Measurements from ENCODE around the gene RASSF9. TPM values are rescaled to one million over a fixed set of nuclear protein-coding genes. Genes with fewer than 3 reads are reported as not detected.

The RASSF9 gene
- total RNA-seq, 1 donor from 2014 or later = 2.5 TPM

DNA sequence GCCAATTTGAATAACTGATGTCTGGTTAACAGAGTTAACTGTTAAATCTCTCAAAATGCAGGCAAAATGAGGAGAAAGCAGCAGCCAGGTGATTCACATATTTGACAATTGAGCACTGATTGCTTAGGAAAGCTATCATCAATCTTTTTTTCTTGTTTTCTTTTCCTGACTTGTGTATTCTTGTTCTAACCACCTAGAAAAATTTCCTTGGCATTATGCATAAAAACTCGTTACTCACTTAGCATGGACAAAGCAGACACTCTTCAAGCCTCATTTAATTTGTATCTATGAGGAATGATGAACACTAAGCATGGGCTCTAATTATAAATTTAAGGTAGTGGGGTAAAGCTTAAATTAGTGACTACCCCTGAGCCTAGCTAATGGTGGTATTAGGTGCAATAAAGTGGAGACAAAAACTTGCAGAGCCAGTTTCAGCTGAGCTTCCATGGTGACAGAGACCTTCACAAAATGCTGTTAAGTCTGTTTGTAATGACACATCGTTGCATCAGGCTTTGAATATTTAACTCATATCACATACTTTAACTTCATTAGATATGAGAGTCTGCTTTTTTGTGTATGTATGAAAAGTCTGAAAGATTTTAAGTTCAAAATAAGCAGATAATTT lies 52.0 kb downstream of the RASSF9 start:
- TF ChIP-seq, protein P1, sequence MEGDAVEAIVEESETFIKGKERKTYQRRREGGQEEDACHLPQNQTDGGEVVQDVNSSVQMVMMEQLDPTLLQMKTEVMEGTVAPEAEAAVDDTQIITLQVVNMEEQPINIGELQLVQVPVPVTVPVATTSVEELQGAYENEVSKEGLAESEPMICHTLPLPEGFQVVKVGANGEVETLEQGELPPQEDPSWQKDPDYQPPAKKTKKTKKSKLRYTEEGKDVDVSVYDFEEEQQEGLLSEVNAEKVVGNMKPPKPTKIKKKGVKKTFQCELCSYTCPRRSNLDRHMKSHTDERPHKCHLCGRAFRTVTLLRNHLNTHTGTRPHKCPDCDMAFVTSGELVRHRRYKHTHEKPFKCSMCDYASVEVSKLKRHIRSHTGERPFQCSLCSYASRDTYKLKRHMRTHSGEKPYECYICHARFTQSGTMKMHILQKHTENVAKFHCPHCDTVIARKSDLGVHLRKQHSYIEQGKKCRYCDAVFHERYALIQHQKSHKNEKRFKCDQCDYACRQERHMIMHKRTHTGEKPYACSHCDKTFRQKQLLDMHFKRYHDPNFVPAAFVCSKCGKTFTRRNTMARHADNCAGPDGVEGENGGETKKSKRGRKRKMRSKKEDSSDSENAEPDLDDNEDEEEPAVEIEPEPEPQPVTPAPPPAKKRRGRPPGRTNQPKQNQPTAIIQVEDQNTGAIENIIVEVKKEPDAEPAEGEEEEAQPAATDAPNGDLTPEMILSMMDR (IDR thresholded peaks at IDR 0.05; ENCODE audit: insufficient read depth, low read length, poor library complexity, severe bottlenecking) = no peak
- H3K27me3 ChIP-seq (ENCODE audit: control insufficient read depth, insufficient read depth, low read length) = no peaks in the 10 kb centered on the region
- no peaks in the 10 kb centered on the region for H3K36me3 ChIP-seq (ENCODE audit: control insufficient read depth, insufficient read depth, low read length)
- no peak for DNase-seq (ENCODE audit: low read depth)
- no peak overlapping the region for H3K4me3 ChIP-seq (ENCODE audit: low read depth, low read length)

DNA sequence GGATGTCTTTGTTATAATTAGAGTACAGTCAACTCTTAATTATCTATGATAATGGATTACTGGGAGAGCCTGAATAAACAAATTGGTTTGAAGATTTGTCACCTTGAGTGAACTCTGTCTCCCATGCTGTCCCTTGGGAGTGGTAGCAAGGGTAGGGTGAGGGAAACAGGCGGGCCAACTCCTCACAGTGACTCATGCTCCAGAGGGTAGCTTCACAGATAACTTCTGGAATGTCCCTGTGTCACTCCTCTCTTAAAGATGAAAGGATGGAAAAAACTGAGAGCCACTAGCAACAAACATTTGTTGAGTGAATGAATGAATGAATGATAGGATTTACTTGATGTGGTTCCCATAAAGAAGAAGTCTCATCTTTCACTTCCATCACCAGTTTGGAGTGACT lies 53.5 kb downstream of the RASSF9 start:
- no peak overlapping the region for H3K4me3 ChIP-seq (ENCODE audit: low read depth, low read length)
- no peaks in the 10 kb centered on the region for H3K27me3 ChIP-seq (ENCODE audit: control insufficient read depth, insufficient read depth, low read length)
- DNase-seq (ENCODE audit: low read depth) = no peak
- H3K36me3 ChIP-seq (ENCODE audit: control insufficient read depth, insufficient read depth, low read length) = no peaks in the 10 kb centered on the region
- TF ChIP-seq, protein P1 (IDR thresholded peaks at IDR 0.05; ENCODE audit: insufficient read depth, low read length, poor library complexity, severe bottlenecking) = no peak

GRCh38 chr12:85781766-85782165 lies 54.4 kb downstream of the RASSF9 start:
- no peak overlapping the region for H3K4me3 ChIP-seq (ENCODE audit: low read depth, low read length)
- H3K27me3 ChIP-seq (ENCODE audit: control insufficient read depth, insufficient read depth, low read length) = no peaks in the 10 kb centered on the region
- DNase-seq (ENCODE audit: low read depth) = no peak
- no peaks in the 10 kb centered on the region for H3K36me3 ChIP-seq (ENCODE audit: control insufficient read depth, insufficient read depth, low read length)
- TF ChIP-seq, protein P1 (IDR thresholded peaks at IDR 0.05; ENCODE audit: insufficient read depth, low read length, poor library complexity, severe bottlenecking) = no peak

- TF ChIP-seq, protein P1 (IDR thresholded peaks at IDR 0.05; ENCODE audit: insufficient read depth, low read length, poor library complexity, severe bottlenecking) = no peak
- Histone ChIP-seq H3K36me3 (ENCODE audit: control insufficient read depth, insufficient read depth, low read length) (no peaks in the 10 kb centered on the region), H3K27me3 (ENCODE audit: control insufficient read depth, insufficient read depth, low read length) (no peaks in the 10 kb centered on the region), H3K4me3 (ENCODE audit: low read depth, low read length) (no peak overlapping the region)
- DNase-seq (ENCODE audit: low read depth) = no peak
Measured at GRCh38 chr12:85779768-85780167, 56.4 kb downstream of the RASSF9 start.

GRCh38 chr12:85775091-85775490 lies 61.1 kb downstream of the RASSF9 start:
- TF ChIP-seq, protein P1 (IDR thresholded peaks at IDR 0.05; ENCODE audit: insufficient read depth, low read length, poor library complexity, severe bottlenecking) = no peak
- H3K27me3 ChIP-seq (ENCODE audit: control insufficient read depth, insufficient read depth, low read length) = no peaks in the 10 kb centered on the region
- no peaks in the 10 kb centered on the region for H3K36me3 ChIP-seq (ENCODE audit: control insufficient read depth, insufficient read depth, low read length)
- no peak overlapping the region for H3K4me3 ChIP-seq (ENCODE audit: low read depth, low read length)
- DNase-seq (ENCODE audit: low read depth) = no peak

GRCh38 chr12:85765453-85765869 lies 70.7 kb downstream of the RASSF9 start:
- no peak for DNase-seq (ENCODE audit: low read depth)
- no peak overlapping the region for H3K4me3 ChIP-seq (ENCODE audit: low read depth, low read length)
- no peaks in the 10 kb centered on the region for H3K36me3 ChIP-seq (ENCODE audit: control insufficient read depth, insufficient read depth, low read length)
- TF ChIP-seq, protein P1 (IDR thresholded peaks at IDR 0.05; ENCODE audit: insufficient read depth, low read length, poor library complexity, severe bottlenecking) = no peak
- H3K27me3 ChIP-seq (ENCODE audit: control insufficient read depth, insufficient read depth, low read length) = no peaks in the 10 kb centered on the region
